Activated CD8-positive, alpha-beta T cell treated with anti-CD3 and anti-CD28 coated beads for 36 hours (primary cell): ENCODE measurements around the gene EIF3C. TPM values are rescaled to one million over a fixed set of nuclear protein-coding genes. Genes with fewer than 3 reads are reported as not detected.
"Not testable (repeated sequence)": the region's sequence is repeated elsewhere in the genome, so short reads cannot be mapped to it uniquely, and the experiment has no call there.

Experiments used
- ATAC-seq: fragments of 200-7000 bp; cut with Tn5 transposase; one replicate; pipeline ENCODE4 v1.10.0; 2021; ENCODE audit warnings: mild to moderate bottlenecking, moderate library complexity
- CTCF ChIA-PET: fragments of 350-600 bp; sonication (Branson Sonifier 250); formaldehyde crosslinking; loops from one replicate; lab custom pipeline; 2021; ENCODE audit warnings: antibody characterized with exemption; lab: Charles Lee
- POLR2A ChIA-PET: fragments of 350-600 bp; sonication (Branson Sonifier 250); formaldehyde crosslinking; loops from one replicate; lab custom pipeline; 2021; ENCODE audit warnings: antibody characterized with exemption; lab: Charles Lee
- DNase-seq: peaks from one replicate; pipeline ENCODE4 v3.0.0-alpha.2; 2020
- H3K27ac Mint-ChIP-seq: one replicate; pipeline ENCODE4 v1.8.0; 2021; ENCODE audit warnings: mild to moderate bottlenecking, mixed read lengths
- H3K27me3 Mint-ChIP-seq: one replicate; pipeline ENCODE4 v1.8.0; 2021; ENCODE audit warnings: mixed read lengths
- H3K36me3 Mint-ChIP-seq: one replicate; pipeline ENCODE4 v1.8.0; 2021; ENCODE audit warnings: low read depth, mixed read lengths
- H3K4me1 Mint-ChIP-seq: one replicate; pipeline ENCODE4 v1.8.0; 2021; ENCODE audit warnings: low read depth, mixed read lengths
- H3K4me3 Mint-ChIP-seq: one replicate; pipeline ENCODE4 v1.8.0; 2021; ENCODE audit warnings: mild to moderate bottlenecking, moderate library complexity, mixed read lengths
- H3K9me3 Mint-ChIP-seq: one replicate; pipeline ENCODE4 v1.8.0; 2021; ENCODE audit warnings: mixed read lengths
- intact Hi-C: fragments of 100-400 bp; cut with micrococcal nuclease; formaldehyde crosslinking; loops from one replicate; pipeline ENCODE4 v1.10.0; 2022
- total RNA-seq, 2 experiments: library from RNA; stranded (reverse); gene quantifications; one replicate each; pipeline ENCODE4 v1.2.3, GENCODE V29; 2021

Gene EIF3C, protein sequence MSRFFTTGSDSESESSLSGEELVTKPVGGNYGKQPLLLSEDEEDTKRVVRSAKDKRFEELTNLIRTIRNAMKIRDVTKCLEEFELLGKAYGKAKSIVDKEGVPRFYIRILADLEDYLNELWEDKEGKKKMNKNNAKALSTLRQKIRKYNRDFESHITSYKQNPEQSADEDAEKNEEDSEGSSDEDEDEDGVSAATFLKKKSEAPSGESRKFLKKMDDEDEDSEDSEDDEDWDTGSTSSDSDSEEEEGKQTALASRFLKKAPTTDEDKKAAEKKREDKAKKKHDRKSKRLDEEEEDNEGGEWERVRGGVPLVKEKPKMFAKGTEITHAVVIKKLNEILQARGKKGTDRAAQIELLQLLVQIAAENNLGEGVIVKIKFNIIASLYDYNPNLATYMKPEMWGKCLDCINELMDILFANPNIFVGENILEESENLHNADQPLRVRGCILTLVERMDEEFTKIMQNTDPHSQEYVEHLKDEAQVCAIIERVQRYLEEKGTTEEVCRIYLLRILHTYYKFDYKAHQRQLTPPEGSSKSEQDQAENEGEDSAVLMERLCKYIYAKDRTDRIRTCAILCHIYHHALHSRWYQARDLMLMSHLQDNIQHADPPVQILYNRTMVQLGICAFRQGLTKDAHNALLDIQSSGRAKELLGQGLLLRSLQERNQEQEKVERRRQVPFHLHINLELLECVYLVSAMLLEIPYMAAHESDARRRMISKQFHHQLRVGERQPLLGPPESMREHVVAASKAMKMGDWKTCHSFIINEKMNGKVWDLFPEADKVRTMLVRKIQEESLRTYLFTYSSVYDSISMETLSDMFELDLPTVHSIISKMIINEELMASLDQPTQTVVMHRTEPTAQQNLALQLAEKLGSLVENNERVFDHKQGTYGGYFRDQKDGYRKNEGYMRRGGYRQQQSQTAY
- 100 to 1,000 TPM; 837 to 851 TPM for total RNA-seq

DNA sequence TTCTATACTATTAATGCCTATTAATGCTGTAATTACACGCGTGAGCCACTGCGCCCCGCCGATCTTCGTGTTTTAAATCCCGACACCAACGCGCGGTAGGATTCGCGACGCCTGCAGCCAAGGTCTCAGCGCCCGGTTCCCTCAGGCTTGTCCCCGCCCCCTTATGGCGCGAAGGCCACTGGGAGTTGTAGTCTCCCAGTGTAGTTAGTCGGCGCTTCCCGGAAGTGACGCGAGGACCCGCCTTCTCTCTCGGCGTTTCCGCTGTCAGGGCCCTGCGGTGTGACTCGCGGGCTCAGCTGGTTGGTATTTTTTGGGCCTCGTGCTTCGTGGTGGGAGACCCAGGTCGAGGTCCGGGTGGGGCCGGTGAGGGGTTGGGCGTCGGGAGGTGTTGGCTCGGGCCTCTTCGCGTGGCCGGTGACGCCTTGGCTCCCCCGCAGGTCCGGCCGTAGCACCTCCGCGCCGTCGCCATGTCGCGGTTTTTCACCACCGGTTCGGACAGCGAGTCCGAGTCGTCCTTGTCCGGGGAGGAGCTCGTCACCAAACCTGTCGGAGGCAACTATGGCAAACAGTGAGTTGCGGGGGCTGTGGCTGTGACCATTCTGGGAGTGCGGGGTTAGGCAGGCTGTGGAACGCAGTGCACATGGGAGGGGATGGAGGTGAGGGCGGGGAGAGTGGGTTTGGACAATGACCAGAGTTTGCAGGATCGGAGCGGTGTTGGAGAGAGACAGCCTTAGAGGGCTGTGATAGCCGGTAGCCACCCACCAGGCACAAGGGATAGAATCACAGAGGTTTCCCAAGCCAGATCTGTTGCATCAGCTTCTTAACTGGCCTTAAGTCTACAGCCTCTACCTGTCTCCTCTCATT, at the start of gene EIF3C:
EIF3C (plus strand) TSS at position 245 of the 864 bp plus-strand sequence; CDS start at position 468, 223 bp downstream.
- ATAC-seq: peak; percentile 100
- H3K9me3 Mint-ChIP-seq, CTCF ChIA-PET, DNase-seq, POLR2A ChIA-PET, H3K4me1 Mint-ChIP-seq, intact Hi-C loops, H3K36me3 Mint-ChIP-seq, H3K27ac Mint-ChIP-seq, H3K27me3 Mint-ChIP-seq: not testable (repeated sequence)
- H3K4me3 Mint-ChIP-seq: peak within 1 kb of the TSS; percentile 67

DNA sequence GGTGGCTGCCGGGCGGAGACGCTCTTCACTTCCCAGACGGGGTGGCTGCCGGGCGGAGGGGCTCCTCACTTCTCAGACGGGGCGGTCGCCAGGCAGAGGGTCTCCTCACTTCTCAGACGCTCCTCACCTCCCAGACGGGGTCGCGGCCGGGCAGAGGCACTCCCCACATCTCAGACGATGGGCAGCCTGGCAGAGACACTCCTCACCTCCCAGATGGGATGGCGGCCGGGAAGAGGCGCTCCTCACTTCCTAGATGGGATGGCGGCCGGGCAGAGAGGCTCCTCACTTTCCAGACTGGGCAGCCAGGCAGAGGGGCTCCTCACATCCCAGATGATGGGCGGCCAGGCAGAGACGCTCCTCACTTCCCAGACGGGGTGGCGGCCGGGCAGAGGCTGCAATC, 45.0 kb upstream of the EIF3C start:
- H3K4me1 Mint-ChIP-seq, DNase-seq, H3K27me3 Mint-ChIP-seq, POLR2A ChIA-PET, CTCF ChIA-PET, H3K9me3 Mint-ChIP-seq, H3K4me3 Mint-ChIP-seq, H3K36me3 Mint-ChIP-seq, ATAC-seq, intact Hi-C loops, H3K27ac Mint-ChIP-seq: not testable (repeated sequence)

DNA sequence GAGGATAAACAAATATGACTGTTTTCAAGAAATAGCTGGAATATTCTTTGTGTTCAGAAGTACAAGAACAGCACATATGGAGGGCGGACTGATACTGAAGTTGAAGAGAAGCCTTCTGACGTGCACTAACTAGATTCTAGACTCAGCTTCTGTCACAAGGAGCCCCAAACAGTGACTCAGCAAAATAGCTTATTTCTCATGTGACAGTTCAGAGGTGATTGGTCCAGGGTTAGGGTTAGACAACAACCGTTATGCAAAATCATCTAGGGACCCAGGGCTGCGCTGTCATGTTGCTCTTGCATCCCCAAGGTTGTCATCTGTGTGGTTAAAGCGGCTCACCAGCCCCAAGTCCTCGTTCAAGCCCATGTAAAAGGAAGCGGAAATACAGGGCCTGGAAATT, 43.8 kb upstream of the EIF3C start:
- H3K4me1 Mint-ChIP-seq, CTCF ChIA-PET, ATAC-seq, intact Hi-C loops, H3K9me3 Mint-ChIP-seq, DNase-seq, H3K4me3 Mint-ChIP-seq, POLR2A ChIA-PET, H3K27me3 Mint-ChIP-seq, H3K36me3 Mint-ChIP-seq, H3K27ac Mint-ChIP-seq: not testable (repeated sequence)

DNA sequence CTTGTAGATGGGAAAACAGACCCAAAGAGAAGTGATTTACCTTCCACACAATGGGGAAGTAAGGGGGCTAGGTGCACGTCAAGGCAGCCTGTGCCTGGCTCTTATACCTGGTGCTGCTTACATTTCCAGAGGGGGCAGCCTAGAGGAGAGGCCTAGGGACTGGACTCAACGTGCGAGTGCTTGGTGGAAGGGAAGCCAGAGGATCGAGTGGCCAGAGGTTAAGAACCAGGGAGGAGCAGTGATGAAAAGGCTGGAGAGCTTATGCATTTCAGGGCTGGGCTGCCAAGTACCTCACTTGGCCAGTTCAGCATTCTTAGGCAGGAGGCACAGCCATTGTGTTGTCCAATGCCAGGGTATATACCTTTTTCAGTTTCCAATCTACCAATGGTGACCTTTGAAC, 43.1 kb upstream of the EIF3C start:
- DNase-seq, H3K9me3 Mint-ChIP-seq, H3K27ac Mint-ChIP-seq, intact Hi-C loops, H3K27me3 Mint-ChIP-seq, H3K4me3 Mint-ChIP-seq, H3K36me3 Mint-ChIP-seq, ATAC-seq, H3K4me1 Mint-ChIP-seq, CTCF ChIA-PET, POLR2A ChIA-PET: not testable (repeated sequence)

DNA sequence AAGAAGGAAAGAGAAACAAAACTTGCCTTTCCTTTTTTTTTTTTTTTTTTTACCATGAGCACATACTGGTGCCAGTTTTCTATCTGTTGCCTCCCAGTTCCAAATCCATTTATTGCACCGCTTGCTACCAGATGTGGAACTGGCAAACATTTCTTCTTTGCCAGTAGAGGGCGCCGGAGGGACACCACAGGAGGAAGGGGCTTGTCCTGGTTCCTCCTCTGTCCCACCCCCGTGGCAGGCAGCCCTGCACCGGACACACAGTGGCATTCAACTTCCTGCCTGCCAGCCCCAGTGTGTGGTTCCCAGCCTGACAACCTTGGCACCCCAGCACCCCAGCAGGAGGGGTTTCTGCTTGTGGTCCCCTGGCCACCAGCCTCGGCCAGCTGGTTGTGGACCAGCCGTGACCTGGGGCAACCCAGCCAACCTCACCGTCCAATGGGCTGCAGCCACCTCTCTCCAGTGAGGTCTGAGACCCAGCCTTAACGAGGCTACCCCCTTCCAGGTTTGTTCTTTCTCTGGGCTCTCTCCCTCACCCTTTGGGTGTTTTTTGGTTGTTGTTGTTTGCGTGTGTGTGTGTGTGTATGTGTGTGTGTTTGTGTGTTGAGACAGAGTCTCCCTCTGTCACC, 22.8 kb upstream of the EIF3C start:
- H3K27ac Mint-ChIP-seq, DNase-seq, H3K27me3 Mint-ChIP-seq, POLR2A ChIA-PET, H3K36me3 Mint-ChIP-seq, intact Hi-C loops, H3K9me3 Mint-ChIP-seq, H3K4me3 Mint-ChIP-seq, H3K4me1 Mint-ChIP-seq, CTCF ChIA-PET: not testable (repeated sequence)
- ATAC-seq: peak; percentile 98

DNA sequence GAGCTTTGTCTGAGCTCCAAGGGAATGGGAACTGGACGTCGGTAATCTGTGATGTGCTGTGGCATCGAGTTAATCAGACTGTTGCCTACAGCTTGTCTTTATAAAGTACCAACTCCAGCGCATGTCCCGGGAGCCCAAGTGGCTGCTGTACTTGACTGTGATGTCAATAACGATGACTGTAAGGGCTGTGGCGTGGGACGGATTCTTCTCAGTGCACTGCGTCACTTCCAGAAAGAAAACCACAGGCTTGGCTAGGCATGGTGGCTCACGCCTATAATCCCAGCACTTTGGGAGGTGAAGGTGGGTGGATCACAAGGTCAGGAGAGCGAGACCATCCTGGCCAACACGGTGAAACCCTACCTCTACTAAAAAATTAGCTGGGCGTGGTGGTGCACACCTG, 21.8 kb upstream of the EIF3C start:
- DNase-seq, H3K4me1 Mint-ChIP-seq, H3K27ac Mint-ChIP-seq, intact Hi-C loops, H3K36me3 Mint-ChIP-seq, H3K27me3 Mint-ChIP-seq, CTCF ChIA-PET, H3K9me3 Mint-ChIP-seq, H3K4me3 Mint-ChIP-seq, POLR2A ChIA-PET: not testable (repeated sequence)
- ATAC-seq: peak; percentile 37

DNA sequence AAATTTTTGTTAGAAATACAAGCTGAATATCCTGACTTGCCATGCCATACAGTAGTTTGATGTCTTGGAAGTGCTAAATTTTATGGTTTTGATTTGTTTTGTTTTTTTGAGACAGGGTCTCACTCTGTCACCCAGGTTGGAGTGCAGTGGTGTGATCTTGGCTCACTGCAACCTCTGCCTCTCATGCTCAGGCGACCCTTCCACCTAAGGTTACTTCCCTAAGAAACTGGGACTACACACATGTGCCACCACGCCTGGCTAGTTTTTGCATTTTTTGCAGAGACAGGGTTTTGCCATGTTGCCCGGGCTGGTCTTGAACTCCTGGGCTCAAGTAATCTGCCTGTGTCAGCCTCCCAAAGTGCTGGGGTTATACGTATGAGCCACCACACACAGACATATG, 19.5 kb upstream of the EIF3C start:
- H3K4me3 Mint-ChIP-seq, DNase-seq, POLR2A ChIA-PET, H3K36me3 Mint-ChIP-seq, CTCF ChIA-PET, H3K27me3 Mint-ChIP-seq, H3K27ac Mint-ChIP-seq, H3K9me3 Mint-ChIP-seq, ATAC-seq, intact Hi-C loops, H3K4me1 Mint-ChIP-seq: not testable (repeated sequence)

DNA sequence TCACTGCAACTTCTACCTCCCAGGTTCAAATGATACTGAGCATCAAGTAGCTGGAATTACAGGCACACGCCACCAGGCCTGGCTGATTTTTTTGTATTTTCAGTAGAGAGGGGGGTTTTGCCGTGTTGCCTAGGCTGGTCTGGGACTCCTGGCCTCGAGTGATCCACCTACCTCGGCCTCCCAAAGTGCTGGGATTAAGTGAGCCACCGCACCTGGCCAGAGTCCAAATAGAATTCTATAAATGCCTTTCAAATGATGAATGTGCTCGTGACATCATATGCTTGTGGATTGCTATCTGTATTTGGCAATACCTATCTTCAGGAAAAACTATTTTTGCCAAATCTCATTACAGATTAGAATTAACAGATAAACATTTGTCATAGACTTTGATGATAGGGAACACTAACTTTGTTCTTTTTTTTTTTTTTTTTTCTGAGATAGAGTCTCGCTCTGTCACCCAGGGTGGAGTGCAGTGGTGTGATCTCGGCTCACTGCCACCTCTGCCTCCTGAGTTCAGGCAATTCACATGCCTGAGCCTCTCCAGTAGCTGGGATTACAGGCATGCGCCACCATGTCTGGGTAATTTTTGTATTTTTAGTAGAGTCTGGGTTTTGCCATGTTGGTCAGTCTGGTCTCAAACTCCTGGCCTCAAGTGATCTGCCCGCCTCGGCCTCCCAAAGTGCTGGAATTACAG, 17.9 kb upstream of the EIF3C start:
- DNase-seq, CTCF ChIA-PET, H3K36me3 Mint-ChIP-seq, H3K27me3 Mint-ChIP-seq, H3K9me3 Mint-ChIP-seq, H3K4me3 Mint-ChIP-seq, ATAC-seq, H3K27ac Mint-ChIP-seq, POLR2A ChIA-PET, intact Hi-C loops, H3K4me1 Mint-ChIP-seq: not testable (repeated sequence)

DNA sequence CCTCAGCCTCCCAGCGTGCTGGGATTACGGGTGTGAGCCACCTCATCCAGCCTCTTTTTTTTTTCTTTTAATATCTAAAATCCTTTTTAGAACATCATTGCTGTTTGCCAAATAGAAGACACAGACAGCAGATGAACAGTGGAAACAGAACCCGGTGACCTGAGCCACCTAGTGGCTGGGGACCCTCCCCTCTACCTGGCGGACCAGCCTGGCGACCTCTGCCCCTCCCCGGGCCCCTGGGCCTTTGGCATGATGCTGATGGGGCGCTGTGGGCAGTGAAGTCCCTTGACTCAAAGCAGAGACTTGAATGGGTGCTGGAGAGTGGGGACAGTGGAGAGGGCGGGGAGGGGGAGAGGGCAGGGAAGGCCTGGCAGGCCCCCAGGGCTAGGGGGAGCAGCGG, 11.5 kb upstream of the EIF3C start:
- H3K4me1 Mint-ChIP-seq, H3K4me3 Mint-ChIP-seq, H3K36me3 Mint-ChIP-seq, ATAC-seq, POLR2A ChIA-PET, H3K9me3 Mint-ChIP-seq, DNase-seq, H3K27ac Mint-ChIP-seq, H3K27me3 Mint-ChIP-seq, intact Hi-C loops, CTCF ChIA-PET: not testable (repeated sequence)

DNA sequence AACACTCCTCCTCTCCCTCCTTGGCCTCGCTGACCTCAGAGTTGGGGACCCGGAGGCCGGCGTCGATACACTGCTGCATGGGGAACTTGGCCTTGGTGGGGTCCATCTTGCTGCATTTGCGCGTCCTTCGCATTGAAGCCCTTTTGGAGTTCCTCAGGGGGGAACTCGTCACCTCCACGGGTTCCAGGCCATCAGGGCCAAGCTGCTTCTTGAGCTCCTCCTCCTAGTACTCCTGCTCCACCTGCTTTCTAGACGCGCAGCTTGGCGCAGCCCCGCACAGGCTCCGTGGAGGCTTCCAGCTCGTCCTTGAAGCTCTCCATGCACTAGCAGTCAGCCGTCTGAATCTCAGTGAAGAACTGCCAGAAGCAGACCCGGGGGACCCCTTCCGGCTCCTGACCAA, 10.9 kb upstream of the EIF3C start:
- CTCF ChIA-PET: not testable (repeated sequence)

More for the DNA sequence above, 10.9 kb upstream of the EIF3C start:
- intact Hi-C loops, H3K4me1 Mint-ChIP-seq, H3K9me3 Mint-ChIP-seq, H3K27ac Mint-ChIP-seq, H3K27me3 Mint-ChIP-seq, H3K36me3 Mint-ChIP-seq, POLR2A ChIA-PET, ATAC-seq, DNase-seq, H3K4me3 Mint-ChIP-seq: not testable (repeated sequence)
